Hair follicular keratinocyte (primary cell): ENCODE results near the gene KRTAP9-8. TPM values are rescaled to one million over a fixed set of nuclear protein-coding genes. Genes with fewer than 3 reads are reported as not detected.

ENCODE experiments used
- total RNA-seq: library from RNA; depleted of rRNA; stranded (reverse); fragments of >200 nt; gene quantifications from 2 replicates; pipeline ENCODE4 v1.2.3, GENCODE V29; 2015

The KRTAP9-8 gene
- total RNA-seq, result not detected in 2 replicates

GRCh38 chr17:41237949-41238437 lies at the start of gene KRTAP9-8:
TSS of gene KRTAP9-8 (plus strand) at chr17:41237999. CDS start at chr17:41238052, 53 bp downstream.

DNA sequence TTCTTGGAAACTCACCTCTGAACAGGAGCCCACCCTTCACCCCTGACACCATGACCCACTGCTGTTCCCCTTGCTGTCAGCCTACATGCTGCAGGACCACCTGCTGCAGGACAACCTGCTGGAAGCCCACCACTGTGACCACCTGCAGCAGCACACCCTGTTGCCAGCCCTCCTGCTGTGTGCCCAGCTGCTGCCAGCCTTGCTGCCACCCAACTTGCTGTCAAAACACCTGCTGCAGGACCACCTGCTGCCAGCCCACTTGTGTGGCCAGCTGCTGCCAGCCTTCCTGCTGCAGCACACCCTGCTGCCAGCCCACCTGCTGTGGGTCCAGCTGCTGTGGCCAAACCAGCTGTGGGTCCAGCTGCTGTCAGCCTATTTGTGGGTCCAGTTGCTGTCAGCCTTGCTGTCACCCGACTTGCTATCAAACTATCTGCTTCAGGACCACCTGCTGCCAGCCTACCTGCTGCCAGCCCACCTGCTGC lies 47.9 kb upstream of the KRTAP9-8 start, which contains the start of gene KRTAP9-1:
Gene KRTAP9-1 (plus strand): TSS at position 51 of the 482 bp plus-strand sequence. CDS start 0 bp downstream, at position 51.

DNA sequence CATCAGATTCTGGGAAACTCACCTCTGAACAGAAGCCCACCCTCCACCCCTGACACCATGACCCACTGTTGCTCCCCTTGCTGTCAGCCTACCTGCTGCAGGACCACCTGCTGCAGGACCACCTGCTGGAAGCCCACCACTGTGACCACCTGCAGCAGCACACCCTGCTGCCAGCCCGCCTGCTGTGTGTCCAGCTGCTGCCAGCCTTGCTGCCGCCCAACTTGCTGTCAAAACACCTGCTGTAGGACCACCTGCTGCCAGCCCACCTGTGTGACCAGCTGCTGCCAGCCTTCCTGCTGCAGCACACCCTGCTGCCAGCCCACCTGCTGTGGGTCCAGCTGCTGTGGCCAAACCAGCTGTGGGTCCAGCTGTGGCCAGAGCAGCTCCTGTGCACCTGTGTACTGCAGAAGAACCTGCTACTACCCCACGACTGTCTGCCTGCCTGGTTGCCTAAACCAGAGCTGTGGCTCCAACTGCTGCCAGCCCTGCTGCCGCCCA lies 11.2 kb upstream of the KRTAP9-8 start, which contains the start of gene KRTAP9-2:
Gene KRTAP9-2 (plus strand): TSS at position 51 of the 498 bp plus-strand sequence. CDS start 7 bp downstream, at position 58.

DNA sequence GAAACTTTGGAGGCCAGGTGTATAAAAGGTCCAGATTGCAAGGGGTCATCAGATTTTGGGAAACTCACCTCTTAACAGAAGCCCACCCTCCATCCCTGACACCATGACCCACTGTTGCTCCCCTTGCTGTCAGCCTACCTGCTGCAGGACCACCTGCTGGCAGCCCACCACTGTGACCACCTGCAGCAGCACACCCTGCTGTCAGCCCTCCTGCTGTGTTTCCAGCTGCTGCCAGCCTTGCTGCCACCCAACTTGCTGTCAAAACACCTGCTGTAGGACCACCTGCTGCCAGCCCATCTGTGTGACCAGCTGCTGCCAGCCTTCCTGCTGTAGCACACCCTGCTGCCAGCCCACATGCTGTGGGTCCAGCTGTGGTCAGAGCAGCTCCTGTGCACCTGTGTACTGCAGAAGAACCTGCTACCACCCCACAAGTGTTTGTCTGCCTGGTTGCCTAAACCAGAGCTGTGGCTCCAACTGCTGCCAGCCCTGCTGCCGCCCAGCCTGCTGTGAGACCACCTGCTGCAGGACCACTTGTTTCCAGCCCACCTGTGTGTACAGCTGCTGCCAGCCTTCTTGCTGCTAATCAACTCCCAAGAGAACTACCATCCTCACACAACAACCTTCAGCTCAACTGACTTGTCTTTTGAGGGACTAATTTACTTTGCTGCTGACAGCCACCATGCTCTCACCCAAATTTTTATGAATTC lies 5.2 kb upstream of the KRTAP9-8 start, which contains the start of gene KRTAP9-3:
Gene KRTAP9-3 (plus strand): TSS at position 51 of the 707 bp plus-strand sequence. CDS start 53 bp downstream, at position 104.

GRCh38 chr17:41249637-41250240 lies 11.9 kb downstream of the KRTAP9-8 start, which contains the start of gene KRTAP9-4:
TSS of gene KRTAP9-4 (plus strand) at chr17:41249687. CDS start at chr17:41249721, 34 bp downstream.

GRCh38 chr17:41255381-41256290 lies 17.8 kb downstream of the KRTAP9-8 start, which contains the start of gene KRTAP9-9:
TSS of gene KRTAP9-9 (plus strand) at chr17:41255384.

DNA sequence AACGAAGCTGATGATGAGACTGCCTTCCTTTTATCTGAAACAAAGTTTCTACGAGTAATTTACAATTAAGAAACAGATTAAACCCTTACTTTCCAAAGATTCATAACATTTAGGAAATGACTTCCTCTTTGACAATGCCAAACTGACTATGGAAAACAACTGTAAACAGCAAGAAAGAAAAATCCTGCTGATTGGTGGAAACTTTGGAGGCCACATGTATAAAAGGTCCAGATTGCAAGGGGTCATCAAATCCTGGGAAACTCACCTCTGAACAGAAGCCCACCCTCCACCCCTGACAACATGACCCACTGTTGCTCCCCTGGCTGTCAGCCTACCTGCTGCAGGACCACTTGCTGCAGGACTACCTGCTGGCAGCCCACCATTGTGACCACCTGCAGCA lies 27.3 kb downstream of the KRTAP9-8 start, which contains the start of gene KRTAP9-6:
Gene KRTAP9-6 (plus strand): TSS at position 301 of the 400 bp plus-strand sequence. CDS start 0 bp downstream, at position 301.

DNA sequence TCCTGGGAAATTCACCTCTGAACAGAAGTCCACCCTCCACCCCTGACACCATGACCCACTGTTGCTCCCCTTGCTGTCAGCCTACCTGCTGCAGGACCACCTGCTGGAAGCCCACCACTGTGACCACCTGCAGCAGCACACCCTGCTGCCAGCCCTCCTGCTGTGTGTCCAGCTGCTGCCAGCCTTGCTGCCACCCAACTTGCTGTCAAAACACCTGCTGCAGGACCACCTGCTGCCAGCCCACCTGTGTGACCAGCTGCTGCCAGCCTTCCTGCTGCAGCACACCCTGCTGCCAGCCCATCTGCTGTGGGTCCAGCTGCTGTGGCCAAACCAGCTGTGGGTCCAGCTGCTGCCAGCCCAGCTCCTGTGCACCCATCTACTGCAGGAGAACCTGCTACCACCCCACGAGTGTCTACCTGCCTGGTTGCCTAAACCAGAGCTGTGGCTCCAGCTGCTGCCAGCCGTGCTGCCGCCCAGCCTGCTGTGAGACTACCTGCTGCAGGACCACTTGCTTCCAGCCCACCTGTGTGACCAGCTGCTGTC lies 37.9 kb downstream of the KRTAP9-8 start, which contains the start of gene KRTAP9-7:
Gene KRTAP9-7 (plus strand): TSS at position 51 of the 543 bp plus-strand sequence. CDS start 0 bp downstream, at position 51.

Other genes with a start within 250 kb of the KRTAP9-8 start
- gene KRTAP3-3, start 243.8 kb upstream of the KRTAP9-8 start, total RNA-seq, result not detected in 2 replicates
- gene KRTAP3-2, start 238.1 kb upstream of the KRTAP9-8 start, total RNA-seq, result not detected in 2 replicates
- gene KRTAP3-1, start 228.9 kb upstream of the KRTAP9-8 start, total RNA-seq, result not detected in 2 replicates
- not detected in 2 replicates for gene KRTAP1-5, start 210.8 kb upstream of the KRTAP9-8 start, total RNA-seq
- gene KRTAP1-4, start 207.8 kb upstream of the KRTAP9-8 start, total RNA-seq, result not detected in 2 replicates
- gene KRTAP1-3, start 203.1 kb upstream of the KRTAP9-8 start, total RNA-seq, result not detected in 2 replicates
- gene KRTAP1-1, start 196.5 kb upstream of the KRTAP9-8 start, total RNA-seq, result not detected in 2 replicates
- gene KRTAP2-1, start 190.7 kb upstream of the KRTAP9-8 start, total RNA-seq, result not detected in 2 replicates
- not detected in 2 replicates for gene KRTAP2-2, start 182.8 kb upstream of the KRTAP9-8 start, total RNA-seq
- 0.15 and 0.62 TPM in 2 replicates for gene KRTAP2-3, start 177.9 kb upstream of the KRTAP9-8 start, total RNA-seq
- gene KRTAP2-4, start 172.1 kb upstream of the KRTAP9-8 start, total RNA-seq, result not detected in 2 replicates
- gene KRTAP4-7, start 153.8 kb upstream of the KRTAP9-8 start, total RNA-seq, result not detected in 2 replicates
- gene KRTAP4-8, start 139.9 kb upstream of the KRTAP9-8 start, total RNA-seq, result not detected in 2 replicates
- gene KRTAP4-16, start 135.8 kb upstream of the KRTAP9-8 start, total RNA-seq, result not detected in 2 replicates
- gene KRTAP4-9, start 132.6 kb upstream of the KRTAP9-8 start, total RNA-seq, result not detected in 2 replicates
- gene KRTAP4-11, start 119.6 kb upstream of the KRTAP9-8 start, total RNA-seq, result not detected in 2 replicates
- not detected in 2 replicates for gene KRTAP4-12, start 113.8 kb upstream of the KRTAP9-8 start, total RNA-seq
- gene KRTAP4-6, start 97.5 kb upstream of the KRTAP9-8 start, total RNA-seq, result not detected in 2 replicates
- not detected in 2 replicates for gene KRTAP4-5, start 88.2 kb upstream of the KRTAP9-8 start, total RNA-seq
- not detected in 2 replicates for gene KRTAP4-4, start 77.3 kb upstream of the KRTAP9-8 start, total RNA-seq
- gene KRTAP4-3, start 69.8 kb upstream of the KRTAP9-8 start, total RNA-seq, result not detected in 2 replicates
- gene KRTAP4-2, start 59.8 kb upstream of the KRTAP9-8 start, total RNA-seq, result not detected in 2 replicates
- not detected in 2 replicates for gene KRTAP4-1, start 53.1 kb upstream of the KRTAP9-8 start, total RNA-seq
- gene KRTAP9-1, start 48.1 kb upstream of the KRTAP9-8 start, total RNA-seq, result not detected in 2 replicates
- gene KRTAP9-2, start 11.4 kb upstream of the KRTAP9-8 start, total RNA-seq, result not detected in 2 replicates
- not detected in 2 replicates for gene KRTAP9-3, start 5.5 kb upstream of the KRTAP9-8 start, total RNA-seq
- not detected in 2 replicates for gene KRTAP9-4, start 11.7 kb downstream of the KRTAP9-8 start, total RNA-seq
- gene KRTAP9-9, start 17.4 kb downstream of the KRTAP9-8 start, total RNA-seq, result not detected in 2 replicates
- gene KRTAP9-6, start 27.4 kb downstream of the KRTAP9-8 start, total RNA-seq, result not detected in 2 replicates
- gene KRTAP9-7, start 37.7 kb downstream of the KRTAP9-8 start, total RNA-seq, result not detected in 2 replicates
- gene KRTAP29-1, start 64.9 kb downstream of the KRTAP9-8 start, total RNA-seq, result not detected in 2 replicates
- gene KRTAP16-1, start 71.3 kb downstream of the KRTAP9-8 start, total RNA-seq, result not detected in 2 replicates
- gene KRTAP17-1, start 77.7 kb downstream of the KRTAP9-8 start, total RNA-seq, result not detected in 2 replicates
- not detected in 2 replicates for gene KRT33A, start 112.8 kb downstream of the KRTAP9-8 start, total RNA-seq
- gene KRT33B, start 131.8 kb downstream of the KRTAP9-8 start, total RNA-seq, result 0.47 TPM in 1 of 2 replicates, not detected in the other
- gene KRT34, start 144.3 kb downstream of the KRTAP9-8 start, total RNA-seq, result 3.3 and 6.6 TPM in 2 replicates
- gene KRT31, start 159.6 kb downstream of the KRTAP9-8 start, total RNA-seq, result 0.23 TPM in 1 of 2 replicates, not detected in the other
- not detected in 2 replicates for gene KRT37, start 186.6 kb downstream of the KRTAP9-8 start, total RNA-seq
- gene KRT38, start 203.0 kb downstream of the KRTAP9-8 start, total RNA-seq, result not detected in 2 replicates
- 0.30 TPM in 1 of 2 replicates, not detected in the other for gene KRT32, start 229.4 kb downstream of the KRTAP9-8 start, total RNA-seq
- gene KRT35, start 243.2 kb downstream of the KRTAP9-8 start, total RNA-seq, result not detected in 2 replicates